Middle frontal gyrus (tissue), 1 donor: Measurements from ENCODE around the gene NANOG.
"Not testable (repeated sequence)": the region's sequence is repeated elsewhere in the genome, so short reads cannot be mapped to it uniquely, and the experiment has no call there.

ENCODE experiments used
- DNase-seq: peaks from one replicate; pipeline ENCODE4 v3.0.0-alpha.2; 2015; ENCODE audit warnings: low spot score; ENCODE audit errors: extremely low spot score

NANOG gene

GRCh38 chr12:7788884-7789528 lies at the start of gene NANOG:
NANOG (plus strand) TSS chr12:7789402; CDS start chr12:7789615, 213 bp downstream.
- not testable (repeated sequence) for DNase-seq

GRCh38 chr12:7747246-7747645 lies 42.0 kb upstream of the NANOG start, which contains the start of gene CLEC4C:
CLEC4C (minus strand) TSS chr12:7747375; CDS start chr12:7747348, 27 bp downstream.
- DNase-seq, result no peak

GRCh38 chr12:7748852-7749251 lies 40.4 kb upstream of the NANOG start:
- no peak for DNase-seq

GRCh38 chr12:7749442-7749841 lies 39.8 kb upstream of the NANOG start:
- no peak for DNase-seq

GRCh38 chr12:7750350-7750749 lies 38.9 kb upstream of the NANOG start:
- DNase-seq, result no peak

- no peak for DNase-seq
Observed at GRCh38 chr12:7751394-7751793, 37.8 kb upstream of the NANOG start.

GRCh38 chr12:7751941-7752922 lies 37.0 kb upstream of the NANOG start:
- DNase-seq, result not testable (repeated sequence)

- not testable (repeated sequence) for DNase-seq
Observed at GRCh38 chr12:7755668-7756067, 33.5 kb upstream of the NANOG start.

GRCh38 chr12:7756993-7757392 lies 32.2 kb upstream of the NANOG start:
- DNase-seq, result no peak

- DNase-seq, result no peak
Observed at GRCh38 chr12:7758766-7759140, 30.4 kb upstream of the NANOG start.

GRCh38 chr12:7769999-7770398 lies 19.2 kb upstream of the NANOG start:
- no peak for DNase-seq

GRCh38 chr12:7781274-7781673 lies 7.9 kb upstream of the NANOG start:
- no peak for DNase-seq

- no peak for DNase-seq
Observed at GRCh38 chr12:7782055-7782454, 7.1 kb upstream of the NANOG start.

GRCh38 chr12:7783433-7783832 lies 5.8 kb upstream of the NANOG start:
- not testable (repeated sequence) for DNase-seq

- no peak for DNase-seq
Observed at GRCh38 chr12:7784701-7785100, 4.5 kb upstream of the NANOG start.

- no peak for DNase-seq
Observed at GRCh38 chr12:7787574-7788293, 1.5 kb upstream of the NANOG start.

- DNase-seq, result no peak
Observed at GRCh38 chr12:7788294-7788660, 925 bp upstream of the NANOG start.

- no peak for DNase-seq
Observed at GRCh38 chr12:7793211-7793610, 4.0 kb downstream of the NANOG start.

GRCh38 chr12:7797269-7797668 lies 8.1 kb downstream of the NANOG start:
- not testable (repeated sequence) for DNase-seq

GRCh38 chr12:7797698-7798398 lies 8.6 kb downstream of the NANOG start:
- DNase-seq, result no peak

- DNase-seq, result not testable (repeated sequence)
Observed at GRCh38 chr12:7798750-7799308, 9.6 kb downstream of the NANOG start.
